Tibial nerve (tissue), 4 donors: ENCODE measurements around the gene MBOAT2. TPM values are rescaled to one million over a fixed set of nuclear protein-coding genes. Genes with fewer than 3 reads are reported as not detected.

ENCODE experiments used
- DNase-seq, 2 donors: peaks; one replicate each; pipeline ENCODE4 v3.0.0-alpha.2; 2019; ENCODE audit warnings: low spot score in 2 of 2
- H3K27ac ChIP-seq, 4 donors: fragments of 200-600 bp; sonication (generic) in 3 of 4; one replicate each; pipeline ENCODE4 v1.5.1; 2017 to 2019; ENCODE audit warnings: mild to moderate bottlenecking in 1 of 4
- H3K27me3 ChIP-seq, 2 donors: fragments of 200-600 bp; sonication (generic) in 1 of 2; one replicate each; pipeline versions ENCODE4 v1.5.1 to v1.6.0; 2017 to 2019
- H3K36me3 ChIP-seq, 3 donors: fragments of 200-600 bp; sonication (generic); one replicate each; pipeline ENCODE4 v1.5.1; 2018 to 2019
- H3K4me1 ChIP-seq, 4 donors: fragments of 200-600 bp; sonication (generic) in 3 of 4; one replicate each; pipeline ENCODE4 v1.5.1; 2017 to 2019
- H3K4me3 ChIP-seq, 4 donors: fragments of 200-600 bp; sonication (generic) in 3 of 4; one replicate each; pipeline ENCODE4 v1.5.1; 2017 to 2019; ENCODE audit warnings: mild to moderate bottlenecking in 1 of 4, moderate library complexity in 1 of 4
- H3K9me3 ChIP-seq, 4 donors: fragments of 200-600 bp; sonication (generic) in 3 of 4; one replicate each; pipeline ENCODE4 v1.5.1; 2017 to 2019
- CTCF ChIP-seq, 5 experiments: fragments of 200-600 bp in 3 of 5; fragments of 450-650 bp in 2 of 5; sonication (generic) in 3 of 5; IDR thresholded peaks; one replicate each; pipeline ENCODE4 v1.5.1; 2016 to 2019; ENCODE audit warnings: antibody characterized with exemption in 5 of 5, mild to moderate bottlenecking in 3 of 5, moderate library complexity in 2 of 5
- EP300 ChIP-seq, 2 donors: sonication (generic); formaldehyde crosslinking; IDR thresholded peaks; one replicate each; pipeline ENCODE4 v1.6.1; 2017; ENCODE audit warnings: antibody characterized with exemption in 2 of 2, mild to moderate bottlenecking in 1 of 2
- POLR2A ChIP-seq, 2 donors: fragments of 450-650 bp; IDR thresholded peaks; one replicate each; pipeline ENCODE4 v1.6.1; 2017; ENCODE audit warnings: antibody characterized with exemption in 2 of 2, mild to moderate bottlenecking in 2 of 2, moderate library complexity in 2 of 2
- WGBS, 2 donors: methylation state at CpG; one replicate each; pipeline ENCODE4 v1.1.5; 2018; 5-methylcytosine and 5-hydroxymethylcytosine counted together
- total RNA-seq, 4 donors: library from RNA; depleted of rRNA; stranded (reverse); fragments of >200 nt; gene quantifications; one replicate each; pipeline ENCODE4 v1.1.0, GENCODE V29; 2016

The MBOAT2 gene
- total RNA-seq, 4 donors from 2014 or later = 23.7 to 56.2 (median 45.5) TPM

- 23 to 33% methylated on average over 1 of the region's 1 CpG for WGBS, 2 donors
- H3K4me1 ChIP-seq = no peaks in the 10 kb centered on the region
- no peak overlapping the region for H3K4me3 ChIP-seq
- TF ChIP-seq POLR2A (IDR thresholded peaks at IDR 0.05) (no peak), EP300 (IDR thresholded peaks at IDR 0.05) (no peak), CTCF (IDR thresholded peaks at IDR 0.05) (no peak)
- no peak for DNase-seq
- H3K27me3 ChIP-seq = no peaks in the 10 kb centered on the region
- H3K36me3 ChIP-seq = peaks cover 0 to 44% (median 0%) of the 10 kb centered on the region in 3 donors
- no peak overlapping the region for H3K27ac ChIP-seq
- no peaks in the 10 kb centered on the region for H3K9me3 ChIP-seq
Observed at GRCh38 chr2:8858910-8859309, 144.6 kb downstream of the MBOAT2 start.

- H3K36me3 ChIP-seq = peaks cover 0 to 37% (median 0%) of the 10 kb centered on the region in 3 donors
- no peaks in the 10 kb centered on the region for H3K9me3 ChIP-seq
- no peak overlapping the region for H3K4me3 ChIP-seq
- 94 to 95% methylated on average over 7 of the region's 7 CpGs for WGBS, 2 donors
- no peak for TF ChIP-seq EP300 (IDR thresholded peaks at IDR 0.05)
- TF ChIP-seq POLR2A (IDR thresholded peaks at IDR 0.05) = no peak
- TF ChIP-seq CTCF (IDR thresholded peaks at IDR 0.05) = no peak
- H3K27me3 ChIP-seq = no peaks in the 10 kb centered on the region
- no peak for DNase-seq
- H3K27ac ChIP-seq = no peak overlapping the region
- H3K4me1 ChIP-seq = no peaks in the 10 kb centered on the region
Observed at GRCh38 chr2:8858264-8858663, 145.2 kb downstream of the MBOAT2 start.

- Histone ChIP-seq H3K27me3 (no peaks in the 10 kb centered on the region), H3K4me1 (no peaks in the 10 kb centered on the region), H3K36me3 (peaks cover 0 to 34% (median 0%) of the 10 kb centered on the region in 3 donors), H3K27ac (no peak overlapping the region), H3K4me3 (no peak overlapping the region), H3K9me3 (no peaks in the 10 kb centered on the region)
- 93 to 96% methylated on average over 11 of the region's 11 CpGs for WGBS, 2 donors
- no peak for TF ChIP-seq EP300 (IDR thresholded peaks at IDR 0.05)
- no peak for TF ChIP-seq POLR2A (IDR thresholded peaks at IDR 0.05)
- no peak for TF ChIP-seq CTCF (IDR thresholded peaks at IDR 0.05)
- no peak for DNase-seq
Observed at GRCh38 chr2:8857709-8858108, 145.8 kb downstream of the MBOAT2 start.

GRCh38 chr2:8856176-8856575, 147.3 kb downstream of the MBOAT2 start:
- H3K9me3 ChIP-seq = no peaks in the 10 kb centered on the region
- TF ChIP-seq CTCF (IDR thresholded peaks at IDR 0.05) = no peak
- no peak for TF ChIP-seq EP300 (IDR thresholded peaks at IDR 0.05)
- no peak for TF ChIP-seq POLR2A (IDR thresholded peaks at IDR 0.05)
- H3K4me1 ChIP-seq = no peaks in the 10 kb centered on the region
- H3K4me3 ChIP-seq = no peak overlapping the region
- WGBS, 2 donors = 92 to 96% methylated on average over 2 of the region's 2 CpGs
- H3K27me3 ChIP-seq = no peaks in the 10 kb centered on the region
- peaks cover 0 to 20% (median 0%) of the 10 kb centered on the region in 3 donors for H3K36me3 ChIP-seq
- no peak for DNase-seq
- no peak overlapping the region for H3K27ac ChIP-seq

- H3K9me3 ChIP-seq = no peaks in the 10 kb centered on the region
- H3K4me1 ChIP-seq = no peaks in the 10 kb centered on the region
- WGBS, 2 donors = 86 to 96% methylated on average over 3 of the region's 3 CpGs
- DNase-seq = no peak
- no peak for TF ChIP-seq POLR2A (IDR thresholded peaks at IDR 0.05)
- H3K27me3 ChIP-seq = no peaks in the 10 kb centered on the region
- no peak overlapping the region for H3K27ac ChIP-seq
- H3K4me3 ChIP-seq = no peak overlapping the region
- H3K36me3 ChIP-seq = peaks cover 0 to 16% (median 0%) of the 10 kb centered on the region in 3 donors
Observed at GRCh38 chr2:8855010-8855409, 148.5 kb downstream of the MBOAT2 start.

GRCh38 chr2:8853426-8853825, 150.1 kb downstream of the MBOAT2 start:
- Histone ChIP-seq H3K27ac (no peak overlapping the region), H3K4me1 (no peaks in the 10 kb centered on the region), H3K4me3 (no peak overlapping the region), H3K36me3 (peaks cover 0 to 10% (median 0%) of the 10 kb centered on the region in 3 donors), H3K27me3 (no peaks in the 10 kb centered on the region), H3K9me3 (no peaks in the 10 kb centered on the region)
- no peak for TF ChIP-seq CTCF (IDR thresholded peaks at IDR 0.05)
- DNase-seq = no peak
- WGBS, 2 donors = 96% methylated on average over 4 of the region's 4 CpGs
